ENCODE results near the gene MCM3.

MCM3 gene

GRCh38 chr6:52215787-52216186, 68.8 kb downstream of the MCM3 start:
- DNase-seq (ENCODE audit: low spot score), result no peak
- no peak for TF ChIP-seq CTCF (IDR thresholded peaks at IDR 0.05; ENCODE audit: extremely low read depth, missing control alignments)
